Upper lobe of left lung (tissue), 6 donors: Measurements from ENCODE around the gene SMG7. TPM values are rescaled to one million over a fixed set of nuclear protein-coding genes. Genes with fewer than 3 reads are reported as not detected.

Experiments used
- ATAC-seq, 2 donors: fragments of 200-7000 bp; cut with Tn5 transposase; one replicate each; pipeline ENCODE4 v1.9.1; 2022; ENCODE audit warnings: mild to moderate bottlenecking in 2 of 2, moderate library complexity in 2 of 2; ENCODE audit not compliant: low FRiP score in 2 of 2
- DNase-seq, 2 donors: peaks; one replicate each; pipeline ENCODE4 v3.0.0-alpha.2; 2019 to 2020
- H3K27ac ChIP-seq, 4 donors: fragments of 200-600 bp; sonication (generic); one replicate each; pipeline ENCODE4 v1.5.1; 2016 to 2019
- H3K27me3 ChIP-seq, 4 donors: fragments of 200-600 bp; sonication (generic); one replicate each; pipeline ENCODE4 v1.5.1; 2017 to 2019
- H3K36me3 ChIP-seq, 4 donors: fragments of 200-600 bp; sonication (generic); one replicate each; pipeline ENCODE4 v1.5.1; 2016 to 2019
- H3K4me1 ChIP-seq, 4 donors: fragments of 200-600 bp; sonication (generic); one replicate each; pipeline ENCODE4 v1.5.1; 2018 to 2019
- H3K4me3 ChIP-seq, 4 donors: fragments of 200-600 bp; sonication (generic); one replicate each; pipeline ENCODE4 v1.5.1; 2017 to 2019; ENCODE audit warnings: mild to moderate bottlenecking in 2 of 4, moderate library complexity in 1 of 4
- H3K9me3 ChIP-seq, 4 donors: fragments of 200-600 bp; sonication (generic); one replicate each; pipeline ENCODE4 v1.5.1; 2018 to 2019
- CTCF ChIP-seq, 6 experiments: fragments of 450-650 bp in 4 of 6; fragments of 200-600 bp in 2 of 6; sonication (generic) in 2 of 6; IDR thresholded peaks; one replicate each; pipeline ENCODE4 v1.5.1; 2016 to 2019; ENCODE audit warnings: antibody characterized with exemption in 6 of 6
- EP300 ChIP-seq, 4 donors: sonication (generic); formaldehyde crosslinking; IDR thresholded peaks; one replicate each; pipeline ENCODE4 v1.5.1; 2017; ENCODE audit warnings: antibody characterized with exemption in 4 of 4, control low read depth in 2 of 4
- POLR2A ChIP-seq, 4 donors: fragments of 450-650 bp; IDR thresholded peaks; one replicate each; pipeline ENCODE4 v1.5.1; 2016 to 2017; ENCODE audit warnings: antibody characterized with exemption in 4 of 4, mild to moderate bottlenecking in 2 of 4
- POLR2AphosphoS5 ChIP-seq, 2 donors: sonication (generic); formaldehyde crosslinking; IDR thresholded peaks; one replicate each; pipeline ENCODE4 v1.5.1; 2017; ENCODE audit warnings: antibody characterized with exemption in 2 of 2
- WGBS, 2 donors: methylation state at CpG; one replicate each; pipeline ENCODE4 v1.1.5; 2017 to 2018; 5-methylcytosine and 5-hydroxymethylcytosine counted together
- total RNA-seq, 6 donors: library from RNA; depleted of rRNA in 4 of 6; stranded (reverse); fragments of >200 nt in 4 of 6; gene quantifications; one replicate each; pipeline versions ENCODE4 v1.1.0 to v1.2.1, GENCODE V29; 2016 to 2021
- donor health status: DM: no; HTN: no; CAD: no; lungs with moderate emphysema.
- donor health status: DM: no; HTN: yes; CAD: no; lungs with severe emphysema.

Gene SMG7
- total RNA-seq, 6 donors from 2014 or later: 35.6 to 62.4 (median 50.5) TPM

DNA sequence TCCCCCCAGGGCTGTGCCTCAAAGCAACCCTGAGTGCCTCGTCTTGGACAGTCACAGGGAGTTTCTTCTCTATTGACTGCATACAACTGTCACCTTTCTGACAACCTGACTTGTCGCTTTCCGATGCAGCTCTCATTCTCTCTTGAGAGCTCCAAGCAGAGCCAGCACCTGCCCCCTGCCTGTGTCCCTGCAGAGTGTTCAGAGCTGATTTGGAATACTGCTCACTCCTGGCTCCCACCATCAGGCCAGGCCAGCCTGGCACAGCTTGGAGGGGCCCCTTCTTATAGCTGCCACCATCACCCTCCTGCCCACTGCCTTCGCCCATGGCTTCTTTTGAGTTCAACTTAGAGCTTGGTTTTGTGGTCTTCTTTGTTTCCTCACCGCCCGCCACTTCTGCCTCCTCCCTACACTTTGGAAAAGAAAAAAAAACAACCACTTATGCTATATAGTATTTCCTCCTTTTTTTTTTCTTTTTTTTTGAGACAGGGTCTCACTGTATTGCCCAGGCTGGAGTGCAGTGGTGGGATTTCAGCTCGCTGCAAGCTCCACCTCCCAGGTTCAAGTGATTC, 105.7 kb downstream of the SMG7 start:
- Histone ChIP-seq H3K9me3 (no peaks in the 10 kb centered on the region), H3K4me3 (no peak overlapping the region), H3K27me3 (no peaks in the 10 kb centered on the region), H3K36me3 (peaks cover 0 to 7% (median 0%) of the 10 kb centered on the region in 4 donors), H3K27ac (peak overlapping the region in 2 of 4 donors; percentile 4 to 26), H3K4me1 (peaks cover 20 to 30% (median 24%) of the 10 kb centered on the region in 4 donors)
- TF ChIP-seq POLR2A (IDR thresholded peaks at IDR 0.05): no peak
- no peak for TF ChIP-seq POLR2AphosphoS5 (IDR thresholded peaks at IDR 0.05)
- no peak for TF ChIP-seq EP300 (IDR thresholded peaks at IDR 0.05)
- no peak for TF ChIP-seq CTCF (IDR thresholded peaks at IDR 0.05)
- WGBS, 2 donors: 86 to 90% methylated on average over 7 of the region's 7 CpGs
- no peak for ATAC-seq
- no peak for DNase-seq

- Histone ChIP-seq H3K4me3 (no peak overlapping the region), H3K27ac (peak overlapping the region in 2 of 4 donors; percentile 4 to 26), H3K4me1 (peaks cover 20 to 32% (median 28%) of the 10 kb centered on the region in 4 donors), H3K9me3 (no peaks in the 10 kb centered on the region), H3K36me3 (peaks cover 0 to 7% (median 0%) of the 10 kb centered on the region in 4 donors), H3K27me3 (no peaks in the 10 kb centered on the region)
- WGBS, 2 donors: 17 to 87% methylated on average over 1 to 2 of the region's 2 CpGs
- TF ChIP-seq POLR2A (IDR thresholded peaks at IDR 0.05): no peak
- no peak for TF ChIP-seq EP300 (IDR thresholded peaks at IDR 0.05)
- TF ChIP-seq CTCF (IDR thresholded peaks at IDR 0.05): no peak
- TF ChIP-seq POLR2AphosphoS5 (IDR thresholded peaks at IDR 0.05): no peak
- DNase-seq (peak in 1 of 2 donors; percentile 51), ATAC-seq (no peak)
Measured at GRCh38 chr1:183578856-183579255, 106.6 kb downstream of the SMG7 start.

GRCh38 chr1:183580281-183580682, 108.0 kb downstream of the SMG7 start:
- H3K4me3 ChIP-seq: no peak overlapping the region
- ATAC-seq: peak; percentile 34 to 82
- DNase-seq: peak in 1 of 2 donors; percentile 68
- WGBS, 2 donors: 38 to 53% methylated on average over 5 to 8 of the region's 8 CpGs
- peaks cover 20 to 39% (median 36%) of the 10 kb centered on the region in 4 donors for H3K4me1 ChIP-seq
- TF ChIP-seq EP300 (IDR thresholded peaks at IDR 0.05) (no peak), POLR2AphosphoS5 (IDR thresholded peaks at IDR 0.05) (peak; percentile 20 to 56), CTCF (IDR thresholded peaks at IDR 0.05) (peak in 1 of 6 experiments; percentile 8)
- H3K36me3 ChIP-seq: peaks cover 0 to 3% (median 0%) of the 10 kb centered on the region in 4 donors
- H3K9me3 ChIP-seq: no peaks in the 10 kb centered on the region
- H3K27ac ChIP-seq: peak overlapping the region; percentile 13 to 78 (median 72)
- H3K27me3 ChIP-seq: no peaks in the 10 kb centered on the region

DNA sequence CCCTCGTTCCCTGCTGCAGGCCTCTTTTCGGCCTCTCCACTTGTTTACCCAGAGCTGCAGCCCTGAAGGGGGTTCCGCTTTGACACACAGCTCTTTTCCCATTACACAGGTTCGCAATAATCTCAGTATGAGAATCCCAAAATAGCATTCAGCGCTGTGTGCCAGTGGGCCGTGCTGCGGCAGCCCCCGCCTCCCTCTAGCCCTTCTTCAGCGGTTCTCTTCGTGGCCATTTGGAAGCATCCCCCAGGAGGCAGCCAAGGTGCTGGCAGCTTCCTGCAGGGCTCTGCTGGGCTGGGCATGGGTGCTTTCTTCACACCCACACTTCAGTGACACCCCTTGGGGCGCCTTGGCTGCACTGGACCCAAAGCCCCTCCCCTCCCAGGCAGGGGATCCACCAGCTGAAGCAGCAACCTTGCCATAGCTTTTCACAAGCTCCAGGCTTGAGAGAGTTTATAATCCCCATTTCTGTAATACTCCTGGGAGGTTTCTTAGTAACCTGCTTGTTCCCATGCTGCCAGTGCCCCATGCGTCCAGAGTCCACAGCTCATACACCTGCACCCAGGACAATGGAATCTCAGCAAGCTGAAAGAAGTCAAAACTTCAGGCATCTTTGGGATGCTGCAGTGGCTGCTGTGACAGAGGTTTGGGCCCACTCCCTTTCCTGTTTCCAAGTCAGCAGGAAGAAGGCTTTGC, 109.9 kb downstream of the SMG7 start:
- Histone ChIP-seq H3K4me3 (no peak overlapping the region), H3K36me3 (no peaks in the 10 kb centered on the region), H3K27me3 (no peaks in the 10 kb centered on the region), H3K4me1 (peaks cover 20 to 41% (median 38%) of the 10 kb centered on the region in 4 donors), H3K9me3 (no peaks in the 10 kb centered on the region), H3K27ac (peak overlapping the region; percentile 39 to 78 (median 69))
- ATAC-seq (no peak), DNase-seq (peak in 1 of 2 donors; percentile 51)
- 64 to 66% methylated on average over 10 to 12 of the region's 12 CpGs for WGBS, 2 donors
- no peak for TF ChIP-seq POLR2AphosphoS5 (IDR thresholded peaks at IDR 0.05)
- TF ChIP-seq EP300 (IDR thresholded peaks at IDR 0.05): no peak
- no peak for TF ChIP-seq CTCF (IDR thresholded peaks at IDR 0.05)
- no peak for TF ChIP-seq POLR2A (IDR thresholded peaks at IDR 0.05)
